Sigmoid colon (tissue), 3 donors: ENCODE results near the gene PTRH1.

Experiments
- CTCF ChIP-seq, 4 experiments: fragments of 450-650 bp in 3 of 4; fragments of 200-600 bp in 1 of 4; IDR thresholded peaks; one replicate each; pipeline ENCODE4 v1.5.1; 2016 to 2019; ENCODE audit warnings: antibody characterized with exemption in 4 of 4, mild to moderate bottlenecking in 3 of 4, moderate library complexity in 2 of 4
- POLR2A ChIP-seq, 2 donors: fragments of 450-650 bp; IDR thresholded peaks; one replicate each; pipeline ENCODE4 v1.6.1; 2016; ENCODE audit warnings: antibody characterized with exemption in 2 of 2, mild to moderate bottlenecking in 2 of 2, moderate library complexity in 2 of 2

GRCh38 chr9:127753148-127753547, 37.7 kb upstream of the PTRH1 start:
- TF ChIP-seq POLR2A (IDR thresholded peaks at IDR 0.05) (no peak), CTCF (IDR thresholded peaks at IDR 0.05) (no peak)
